Kidney (tissue), 14 donors: ENCODE data around the gene MTA3. TPM values are rescaled to one million over a fixed set of nuclear protein-coding genes. Genes with fewer than 3 reads are reported as not detected.

ENCODE experiments used
- DNase-seq, 5 donors: peaks; one replicate each; pipeline ENCODE4 v3.0.0-alpha.2; 2013 to 2020
- FAIRE-seq: peaks from 2 replicates; lab custom pipeline; 2012; peaks lifted over from hg19 to GRCh38; lab: Jason Lieb, UNC
- H3K27ac ChIP-seq, 2 donors: one replicate each; pipeline ENCODE4 v1.7.0; 2013; ENCODE audit warnings: low read depth in 2 of 2, low read length in 2 of 2, inconsistent platforms in 1 of 2
- H3K27me3 ChIP-seq: one replicate; pipeline ENCODE4 v1.7.1; 2013; ENCODE audit warnings: low read length, inconsistent platforms; ENCODE audit not compliant: control insufficient read depth, insufficient read depth
- H3K36me3 ChIP-seq, 3 donors: one replicate each; pipeline versions ENCODE4 v1.7.0 to v1.7.1; 2013; ENCODE audit warnings: low read length in 3 of 3, control low read depth in 1 of 3, inconsistent platforms in 1 of 3; ENCODE audit not compliant: insufficient read depth in 3 of 3, control insufficient read depth in 2 of 3
- H3K4me1 ChIP-seq, 3 donors: one replicate each; pipeline versions ENCODE4 v1.7.0 to v1.7.1; 2013; ENCODE audit warnings: low read length in 3 of 3, inconsistent platforms in 1 of 3, low read depth in 1 of 3; ENCODE audit not compliant: control insufficient read depth in 2 of 3, insufficient read depth in 2 of 3
- H3K4me3 ChIP-seq, 3 donors: one replicate each; pipeline versions ENCODE4 v1.7.0 to v1.8.1; 2013; ENCODE audit warnings: low read length in 3 of 3, control low read depth in 1 of 3, inconsistent platforms in 1 of 3
- H3K9ac ChIP-seq, 3 donors: one replicate each; pipeline versions ENCODE4 v1.7.0 to v1.7.1; 2013; ENCODE audit warnings: low read length in 3 of 3, control low read depth in 1 of 3, inconsistent platforms in 1 of 3
- H3K9me3 ChIP-seq, 3 donors: one replicate each; pipeline versions ENCODE4 v1.7.0 to v1.7.1; 2013; ENCODE audit warnings: low read length in 3 of 3, control low read depth in 1 of 3, inconsistent platforms in 1 of 3; ENCODE audit not compliant: control insufficient read depth in 2 of 3, insufficient read depth in 1 of 3
- CTCF ChIP-seq: IDR thresholded peaks from 3 replicates; pipeline ENCODE4 v1.5.1; 2012; ENCODE audit warnings: mild to moderate bottlenecking, moderate library complexity, borderline replicate concordance; ENCODE audit not compliant: insufficient read depth; ENCODE audit errors: extremely low read depth
- intact Hi-C: fragments of 100-400 bp; cut with DNase I; formaldehyde crosslinking; loops from one replicate; pipeline ENCODE4 v1.11.1; 2022
- polyA plus RNA-seq: library from polyadenylated mRNA; stranded (reverse); fragments of 350-450 nt; fragmentation: Illumina TruSeq; extraction: RNeasy Lipid Tissue Mini Kit (QIAGEN cat#74804); gene quantifications from one replicate; pipeline ENCODE4 v1.2.3, GENCODE V29; 2014; ENCODE audit warnings: low read depth, low replicate concordance; ENCODE audit not compliant: insufficient read depth
- total RNA-seq: library from RNA; stranded (reverse); fragmentation: NEBNext Ultra II Directional; extraction: Animal tissue kit (Norgen Biotek cat#: 25700); gene quantifications from one replicate; pipeline ENCODE4 v1.2.1, GENCODE V29; 2021
- donor health status: control.
- donor health status: control.
- donor health status: control.
- donor health status: control.
- donor health status: control.
- donor health status: DM: yes; HTN: yes; CAD: no.
- donor health status: Normal renal cell carcinoma (clear cell type).

MTA3 gene
- total and polyA plus RNA-seq, 2 donors from 2014 or later: 27.7 to 35.2 TPM

- Histone ChIP-seq H3K9me3 (no peaks in the 10 kb centered on the region), H3K27ac (peak overlapping the region; percentile 24 to 30), H3K36me3 (peaks cover 0 to 7% (median 0%) of the 10 kb centered on the region in 3 donors), H3K4me1 (peaks cover 3 to 13% (median 6%) of the 10 kb centered on the region in 3 donors), H3K27me3 (no peaks in the 10 kb centered on the region), H3K9ac (peak overlapping the region in 1 of 3 donors; percentile 92), H3K4me3 (peak overlapping the region; percentile 37 to 86 (median 76))
- DNase-seq (peak in 2 of 5 donors; percentile 34 to 66), FAIRE-seq (no peak)
- intact Hi-C loops: no loop called here
- TF ChIP-seq CTCF: peak; percentile 21
These were observed 226.0 kb downstream of the MTA3 start for GRCh38 chr2:42794271-42795046.

- H3K4me1 ChIP-seq: peaks cover 3 to 13% (median 6%) of the 10 kb centered on the region in 3 donors
- FAIRE-seq (no peak), DNase-seq (no peak)
- peak overlapping the region in 2 of 3 donors; percentile 43 to 86 for H3K4me3 ChIP-seq
- H3K36me3 ChIP-seq: peaks cover 0 to 7% (median 0%) of the 10 kb centered on the region in 3 donors
- no peaks in the 10 kb centered on the region for H3K27me3 ChIP-seq
- TF ChIP-seq CTCF: no peak
- intact Hi-C loops: no loop called here
- H3K27ac ChIP-seq: no peak overlapping the region
- H3K9me3 ChIP-seq: no peaks in the 10 kb centered on the region
- H3K9ac ChIP-seq: no peak overlapping the region
These were observed 226.8 kb downstream of the MTA3 start for GRCh38 chr2:42795275-42795674.

DNA sequence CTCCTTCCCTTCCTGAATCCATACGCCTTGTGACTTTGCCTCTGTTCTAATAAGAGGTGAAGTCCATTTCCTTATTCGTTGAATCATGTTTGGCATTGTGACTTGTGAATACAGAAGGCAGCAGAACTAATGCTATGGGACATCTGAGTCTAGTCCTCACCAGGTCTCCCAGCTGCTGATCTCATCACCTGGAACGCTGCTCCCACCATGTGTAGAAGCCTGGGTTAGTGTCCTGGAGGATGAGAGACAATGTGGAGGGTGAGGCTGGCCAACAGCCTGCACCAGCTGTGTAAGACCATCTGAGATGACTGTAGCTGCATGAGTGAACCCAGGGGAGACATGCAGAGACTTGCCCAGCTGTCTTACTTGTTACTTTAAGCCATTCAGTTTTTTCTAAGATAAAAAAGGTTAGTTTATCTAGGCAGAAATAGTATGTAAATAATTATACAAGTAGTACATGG is 227.4 kb downstream of the MTA3 start:
- intact Hi-C loops: no loop called here
- H3K27ac ChIP-seq: peak overlapping the region in 1 of 2 donors; percentile 1
- peaks cover 0 to 7% (median 0%) of the 10 kb centered on the region in 3 donors for H3K36me3 ChIP-seq
- H3K27me3 ChIP-seq: no peaks in the 10 kb centered on the region
- H3K4me1 ChIP-seq: peaks cover 3 to 12% (median 6%) of the 10 kb centered on the region in 3 donors
- no peaks in the 10 kb centered on the region for H3K9me3 ChIP-seq
- DNase-seq (no peak), FAIRE-seq (no peak)
- H3K4me3 ChIP-seq: peak overlapping the region in 2 of 3 donors; percentile 28 to 86
- H3K9ac ChIP-seq: peak overlapping the region in 1 of 3 donors; percentile 19
- TF ChIP-seq CTCF: no peak
